Prostate gland (tissue), 2 donors: ENCODE results near the gene ITGB1.

ENCODE experiments used
- POLR2A ChIP-seq: fragments of 450-650 bp; IDR thresholded peaks from one replicate; pipeline ENCODE4 v1.6.1; 2016; ENCODE audit warnings: antibody characterized with exemption, mild to moderate bottlenecking
- POLR2AphosphoS5 ChIP-seq: sonication (generic); formaldehyde crosslinking; IDR thresholded peaks from one replicate; pipeline ENCODE4 v1.6.1; 2017; ENCODE audit warnings: antibody characterized with exemption
- TF ChIP-seq, protein P1 (sequence below), 4 experiments: fragments of 200-600 bp in 2 of 4; fragments of 450-650 bp in 2 of 4; sonication (generic) in 2 of 4; IDR thresholded peaks; 1 replicate in 3 of 4; 2 replicates in 1 of 4; pipeline ENCODE4 v1.5.1; 2016 to 2019; ENCODE audit warnings: antibody characterized with exemption in 4 of 4, mild to moderate bottlenecking in 2 of 4, moderate library complexity in 2 of 4

DNA sequence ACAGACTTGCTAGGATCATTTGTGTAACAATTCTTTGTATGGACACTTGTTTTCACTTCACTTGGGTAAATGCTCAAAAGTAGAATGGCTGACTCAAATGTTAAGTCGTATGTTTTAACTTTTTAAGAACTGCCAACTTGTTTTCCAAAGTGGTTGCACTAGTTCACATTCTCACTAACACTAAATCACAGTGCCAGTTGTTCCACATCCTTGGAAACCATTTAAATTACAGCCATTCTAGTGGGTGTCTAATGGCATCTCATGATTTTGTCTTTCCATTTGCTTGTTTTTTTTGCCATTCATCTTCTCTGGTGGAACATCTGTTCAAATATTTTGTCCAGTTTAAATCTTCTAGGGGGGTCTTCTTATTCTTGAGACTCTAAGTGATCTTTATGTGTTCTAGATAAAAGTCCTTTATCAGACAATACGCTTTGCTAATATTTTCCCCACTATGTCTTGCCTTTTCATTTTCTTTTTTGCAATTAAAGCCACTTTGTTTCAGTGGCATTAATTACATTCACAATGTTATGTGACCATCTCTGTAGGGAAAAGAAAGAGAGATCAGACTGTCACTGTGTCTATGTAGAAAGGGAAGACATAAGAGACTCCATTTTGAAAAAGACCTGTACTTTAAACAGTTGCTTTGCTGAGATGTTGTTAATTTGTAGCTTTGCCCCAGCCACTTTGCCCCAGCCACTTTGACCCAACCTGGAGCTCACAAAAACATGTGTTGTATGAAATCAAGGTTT lies 63.9 kb downstream of the ITGB1 start:
- TF ChIP-seq POLR2AphosphoS5 (no peak), POLR2A (no peak)
- TF ChIP-seq, protein P1, sequence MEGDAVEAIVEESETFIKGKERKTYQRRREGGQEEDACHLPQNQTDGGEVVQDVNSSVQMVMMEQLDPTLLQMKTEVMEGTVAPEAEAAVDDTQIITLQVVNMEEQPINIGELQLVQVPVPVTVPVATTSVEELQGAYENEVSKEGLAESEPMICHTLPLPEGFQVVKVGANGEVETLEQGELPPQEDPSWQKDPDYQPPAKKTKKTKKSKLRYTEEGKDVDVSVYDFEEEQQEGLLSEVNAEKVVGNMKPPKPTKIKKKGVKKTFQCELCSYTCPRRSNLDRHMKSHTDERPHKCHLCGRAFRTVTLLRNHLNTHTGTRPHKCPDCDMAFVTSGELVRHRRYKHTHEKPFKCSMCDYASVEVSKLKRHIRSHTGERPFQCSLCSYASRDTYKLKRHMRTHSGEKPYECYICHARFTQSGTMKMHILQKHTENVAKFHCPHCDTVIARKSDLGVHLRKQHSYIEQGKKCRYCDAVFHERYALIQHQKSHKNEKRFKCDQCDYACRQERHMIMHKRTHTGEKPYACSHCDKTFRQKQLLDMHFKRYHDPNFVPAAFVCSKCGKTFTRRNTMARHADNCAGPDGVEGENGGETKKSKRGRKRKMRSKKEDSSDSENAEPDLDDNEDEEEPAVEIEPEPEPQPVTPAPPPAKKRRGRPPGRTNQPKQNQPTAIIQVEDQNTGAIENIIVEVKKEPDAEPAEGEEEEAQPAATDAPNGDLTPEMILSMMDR (IDR thresholded peaks at IDR 0.05), result no peak
